A549 (cell line): ENCODE results near the gene ACTN1.

Experiments
- EHMT2 ChIP-seq: fragments of 200-600 bp; sonication (generic); IDR thresholded peaks from 2 replicates; pipeline ENCODE4 v1.6.1; 2016; ENCODE audit warnings: antibody characterized with exemption, low read depth, mild to moderate bottlenecking, moderate library complexity
- JUN ChIP-seq, 2 experiments: fragments of >200 bp; sonication (Bioruptor Twin); formaldehyde crosslinking; IDR thresholded peaks; 2 replicates in 1 of 2; 3 replicates in 1 of 2; pipeline ENCODE4 v1.6.1; 2016 to 2017
- MAFK ChIP-seq: fragments of 450-650 bp; IDR thresholded peaks from 2 replicates; pipeline ENCODE4 v1.6.1; 2014; ENCODE audit not compliant: partially characterized antibody
- POLR2A ChIP-seq: IDR thresholded peaks from 2 replicates; pipeline ENCODE4 v1.6.1; 2012; ENCODE audit warnings: mild to moderate bottlenecking, low read length
- RAD21 ChIP-seq, 2 experiments: fragments of >200 bp in 1 of 2; sonication (Bioruptor Twin) in 1 of 2; formaldehyde crosslinking in 1 of 2; IDR thresholded peaks in 1 of 2; conservative IDR thresholded peaks in 1 of 2; 2 replicates in 1 of 2; 3 replicates in 1 of 2; pipeline ENCODE4 v1.6.1; 2012 to 2018; ENCODE audit warnings: inconsistent platforms in 1 of 2
- RFX5 ChIP-seq: fragments of 450-650 bp; IDR thresholded peaks from 2 replicates; pipeline ENCODE4 v1.7.1; 2014; ENCODE audit warnings: antibody characterized with exemption, mild to moderate bottlenecking, moderate library complexity
- TF ChIP-seq, protein P1 (sequence below): fragments of >200 bp; sonication (Bioruptor Twin); formaldehyde crosslinking; IDR thresholded peaks from 3 replicates; pipeline ENCODE4 v1.5.1; 2016
- TF ChIP-seq, protein P2 (sequence below): fragments of 200-600 bp; sonication (generic); IDR thresholded peaks from 2 replicates; pipeline ENCODE4 v1.6.1; 2016; ENCODE audit warnings: antibody characterized with exemption, mild to moderate bottlenecking, moderate library complexity
- TF ChIP-seq, protein P3 (sequence below): IDR thresholded peaks from 2 replicates; pipeline ENCODE4 v1.6.1; 2012
- TF ChIP-seq, protein P4 (sequence below): IDR thresholded peaks from 2 replicates; pipeline ENCODE4 v1.6.1; 2012

DNA sequence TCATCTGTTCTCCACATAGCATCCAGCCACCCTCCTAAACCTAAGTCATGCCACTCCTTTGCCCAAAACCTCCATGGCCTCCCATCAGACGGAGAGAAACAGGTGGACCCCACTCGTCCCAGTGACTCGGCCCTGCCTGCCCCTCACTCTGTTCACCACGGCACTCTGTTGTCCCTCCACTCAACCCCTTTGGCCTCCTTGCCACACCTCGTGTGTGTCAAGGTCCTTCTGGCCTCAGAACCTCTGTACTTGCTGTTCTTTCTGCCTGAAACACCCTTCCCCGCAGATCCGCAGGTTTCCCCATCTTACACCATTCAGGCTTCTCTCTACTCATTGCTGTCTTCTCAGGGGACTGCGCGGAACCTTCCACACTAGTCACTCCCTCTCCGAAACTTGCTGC lies 24.5 kb upstream of the ACTN1 start:
- TF ChIP-seq EHMT2 (no peak), RAD21 (conservative IDR thresholded peaks at IDR 0.05 in 1 of 2, IDR thresholded peaks at IDR 0.05 in 1 of 2) (no peak), MAFK (no peak), JUN (IDR thresholded peaks at IDR 0.05) (no peak), RFX5 (no peak), POLR2A (no peak)
- TF ChIP-seq, protein P1, sequence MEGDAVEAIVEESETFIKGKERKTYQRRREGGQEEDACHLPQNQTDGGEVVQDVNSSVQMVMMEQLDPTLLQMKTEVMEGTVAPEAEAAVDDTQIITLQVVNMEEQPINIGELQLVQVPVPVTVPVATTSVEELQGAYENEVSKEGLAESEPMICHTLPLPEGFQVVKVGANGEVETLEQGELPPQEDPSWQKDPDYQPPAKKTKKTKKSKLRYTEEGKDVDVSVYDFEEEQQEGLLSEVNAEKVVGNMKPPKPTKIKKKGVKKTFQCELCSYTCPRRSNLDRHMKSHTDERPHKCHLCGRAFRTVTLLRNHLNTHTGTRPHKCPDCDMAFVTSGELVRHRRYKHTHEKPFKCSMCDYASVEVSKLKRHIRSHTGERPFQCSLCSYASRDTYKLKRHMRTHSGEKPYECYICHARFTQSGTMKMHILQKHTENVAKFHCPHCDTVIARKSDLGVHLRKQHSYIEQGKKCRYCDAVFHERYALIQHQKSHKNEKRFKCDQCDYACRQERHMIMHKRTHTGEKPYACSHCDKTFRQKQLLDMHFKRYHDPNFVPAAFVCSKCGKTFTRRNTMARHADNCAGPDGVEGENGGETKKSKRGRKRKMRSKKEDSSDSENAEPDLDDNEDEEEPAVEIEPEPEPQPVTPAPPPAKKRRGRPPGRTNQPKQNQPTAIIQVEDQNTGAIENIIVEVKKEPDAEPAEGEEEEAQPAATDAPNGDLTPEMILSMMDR, result no peak
- TF ChIP-seq, protein P2, sequence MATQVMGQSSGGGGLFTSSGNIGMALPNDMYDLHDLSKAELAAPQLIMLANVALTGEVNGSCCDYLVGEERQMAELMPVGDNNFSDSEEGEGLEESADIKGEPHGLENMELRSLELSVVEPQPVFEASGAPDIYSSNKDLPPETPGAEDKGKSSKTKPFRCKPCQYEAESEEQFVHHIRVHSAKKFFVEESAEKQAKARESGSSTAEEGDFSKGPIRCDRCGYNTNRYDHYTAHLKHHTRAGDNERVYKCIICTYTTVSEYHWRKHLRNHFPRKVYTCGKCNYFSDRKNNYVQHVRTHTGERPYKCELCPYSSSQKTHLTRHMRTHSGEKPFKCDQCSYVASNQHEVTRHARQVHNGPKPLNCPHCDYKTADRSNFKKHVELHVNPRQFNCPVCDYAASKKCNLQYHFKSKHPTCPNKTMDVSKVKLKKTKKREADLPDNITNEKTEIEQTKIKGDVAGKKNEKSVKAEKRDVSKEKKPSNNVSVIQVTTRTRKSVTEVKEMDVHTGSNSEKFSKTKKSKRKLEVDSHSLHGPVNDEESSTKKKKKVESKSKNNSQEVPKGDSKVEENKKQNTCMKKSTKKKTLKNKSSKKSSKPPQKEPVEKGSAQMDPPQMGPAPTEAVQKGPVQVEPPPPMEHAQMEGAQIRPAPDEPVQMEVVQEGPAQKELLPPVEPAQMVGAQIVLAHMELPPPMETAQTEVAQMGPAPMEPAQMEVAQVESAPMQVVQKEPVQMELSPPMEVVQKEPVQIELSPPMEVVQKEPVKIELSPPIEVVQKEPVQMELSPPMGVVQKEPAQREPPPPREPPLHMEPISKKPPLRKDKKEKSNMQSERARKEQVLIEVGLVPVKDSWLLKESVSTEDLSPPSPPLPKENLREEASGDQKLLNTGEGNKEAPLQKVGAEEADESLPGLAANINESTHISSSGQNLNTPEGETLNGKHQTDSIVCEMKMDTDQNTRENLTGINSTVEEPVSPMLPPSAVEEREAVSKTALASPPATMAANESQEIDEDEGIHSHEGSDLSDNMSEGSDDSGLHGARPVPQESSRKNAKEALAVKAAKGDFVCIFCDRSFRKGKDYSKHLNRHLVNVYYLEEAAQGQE, result no peak
- TF ChIP-seq, protein P3, sequence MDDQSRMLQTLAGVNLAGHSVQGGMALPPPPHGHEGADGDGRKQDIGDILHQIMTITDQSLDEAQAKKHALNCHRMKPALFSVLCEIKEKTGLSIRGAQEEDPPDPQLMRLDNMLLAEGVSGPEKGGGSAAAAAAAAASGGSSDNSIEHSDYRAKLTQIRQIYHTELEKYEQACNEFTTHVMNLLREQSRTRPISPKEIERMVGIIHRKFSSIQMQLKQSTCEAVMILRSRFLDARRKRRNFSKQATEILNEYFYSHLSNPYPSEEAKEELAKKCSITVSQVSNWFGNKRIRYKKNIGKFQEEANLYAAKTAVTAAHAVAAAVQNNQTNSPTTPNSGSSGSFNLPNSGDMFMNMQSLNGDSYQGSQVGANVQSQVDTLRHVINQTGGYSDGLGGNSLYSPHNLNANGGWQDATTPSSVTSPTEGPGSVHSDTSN, result no peak
- TF ChIP-seq, protein P4, sequence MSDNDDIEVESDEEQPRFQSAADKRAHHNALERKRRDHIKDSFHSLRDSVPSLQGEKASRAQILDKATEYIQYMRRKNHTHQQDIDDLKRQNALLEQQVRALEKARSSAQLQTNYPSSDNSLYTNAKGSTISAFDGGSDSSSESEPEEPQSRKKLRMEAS, result no peak
